NCI-H146 treated with DMSO at 0.1 percent for 48 hours (cell line): ENCODE results near the gene PARVB.

ENCODE experiments used
- DNase-seq: peaks from one replicate; lab custom pipeline; 2025; ENCODE audit not compliant: unreplicated experiment; lab: John Stamatoyannopoulos, UW

Gene PARVB

DNA sequence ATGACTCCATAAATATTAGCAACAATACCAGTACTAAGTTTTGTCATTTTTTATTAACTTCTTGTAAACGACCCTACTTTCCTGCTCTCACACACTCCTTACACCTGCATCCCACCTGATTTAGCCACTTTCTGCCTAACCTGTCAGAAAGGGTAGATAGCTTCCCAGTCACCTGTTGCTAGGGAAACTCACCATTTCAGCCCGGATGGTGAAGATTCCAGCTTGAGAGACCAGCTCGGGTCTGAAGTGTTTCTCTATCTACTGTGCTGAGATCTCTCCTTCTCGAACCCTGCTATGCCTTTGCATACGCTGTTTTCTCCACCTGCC is 156.6 kb downstream of the PARVB start, which contains the start of gene PARVG:
Gene PARVG, plus strand, starts transcription at position 220 of the 327 bp plus-strand sequence. CDS start 2,405 bp downstream, outside the sequence.
- DNase-seq, result no peak

DNA sequence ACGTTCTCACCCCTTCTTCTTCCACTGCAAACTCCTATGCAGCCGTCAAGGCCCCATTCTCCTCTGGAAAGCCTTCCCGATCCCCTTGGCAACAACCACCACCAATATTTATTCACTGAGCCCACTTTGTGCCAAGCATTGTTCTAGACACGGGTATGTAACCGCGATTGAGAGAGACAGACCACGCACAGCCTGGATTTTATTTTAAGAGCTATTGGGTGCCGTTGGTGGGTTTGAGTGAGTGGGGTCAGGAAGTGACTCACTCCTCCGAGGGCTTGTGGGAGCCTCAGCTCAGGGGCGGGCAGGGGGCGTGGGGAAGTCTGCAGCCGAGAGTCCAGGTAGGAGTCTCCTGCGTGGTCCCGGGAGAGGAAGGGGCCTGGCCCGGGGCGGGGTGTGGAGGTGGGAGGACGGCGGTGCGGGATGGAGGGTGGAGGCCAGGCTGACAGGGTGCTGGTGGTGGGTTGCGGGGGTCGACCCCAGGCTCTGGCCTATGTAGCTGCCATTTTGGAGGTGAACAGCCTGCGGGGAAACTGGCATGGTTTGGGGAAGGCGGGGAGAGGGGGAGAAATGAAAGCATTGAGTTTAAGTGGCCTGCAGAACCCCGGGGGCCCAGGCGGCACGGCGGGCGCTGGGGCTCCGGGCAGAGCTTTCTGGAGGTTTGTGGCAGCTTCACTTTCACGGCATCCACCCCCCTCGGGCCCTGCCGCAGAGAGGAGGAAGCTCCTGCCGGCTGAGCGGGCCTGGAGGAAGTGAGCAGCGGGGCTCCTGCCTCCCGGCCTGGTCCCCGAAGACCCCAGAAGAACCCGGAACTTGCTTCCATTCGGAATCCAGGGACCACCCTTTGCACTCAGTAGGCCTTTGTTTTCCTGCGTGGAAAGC is 157.2 kb downstream of the PARVB start:
- DNase-seq, result no peak

- DNase-seq, result no peak
Observed at GRCh38 chr22:44181912-44182587, 157.9 kb downstream of the PARVB start.

DNA sequence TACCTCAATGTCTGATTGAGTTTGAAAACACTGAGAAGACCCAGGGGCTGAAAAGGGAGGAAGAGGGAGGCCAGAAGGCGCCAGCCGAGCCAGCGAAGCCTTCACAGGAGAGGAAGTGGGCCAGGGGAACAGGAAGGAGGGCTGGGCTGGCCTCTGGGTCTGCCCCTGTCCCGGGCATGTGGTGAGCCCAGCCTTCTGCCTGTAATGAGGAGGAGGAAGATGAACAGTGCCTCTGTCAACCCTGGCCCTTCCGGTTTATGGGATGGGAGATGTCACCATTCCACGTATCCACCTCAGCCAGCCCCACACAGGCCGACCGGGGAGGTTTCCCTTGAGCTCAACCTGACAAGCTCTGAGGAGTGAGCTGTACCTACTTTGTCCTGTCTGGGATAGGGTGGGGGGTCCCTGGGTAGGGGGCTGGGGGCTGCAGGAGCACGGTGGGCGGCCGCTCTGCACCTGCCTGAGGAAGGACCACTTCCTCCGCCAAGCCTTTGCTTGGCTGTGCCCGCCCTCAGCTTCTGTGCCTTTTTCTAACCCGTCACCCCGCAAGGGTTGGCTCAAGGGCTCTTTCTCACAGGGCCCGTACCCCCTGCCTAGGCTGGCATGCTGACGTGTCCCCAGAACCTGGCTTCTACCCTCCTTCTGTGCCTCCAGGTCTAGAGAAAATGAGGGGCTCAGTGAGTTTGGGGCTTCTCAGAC is 158.6 kb downstream of the PARVB start:
- DNase-seq, result no peak

GRCh38 chr22:44183287-44183588 is 159.1 kb downstream of the PARVB start:
- no peak for DNase-seq

- DNase-seq, result no peak
Observed at GRCh38 chr22:44184006-44184405, 159.9 kb downstream of the PARVB start.

GRCh38 chr22:44185237-44186120 is 161.4 kb downstream of the PARVB start:
- DNase-seq, result no peak

DNA sequence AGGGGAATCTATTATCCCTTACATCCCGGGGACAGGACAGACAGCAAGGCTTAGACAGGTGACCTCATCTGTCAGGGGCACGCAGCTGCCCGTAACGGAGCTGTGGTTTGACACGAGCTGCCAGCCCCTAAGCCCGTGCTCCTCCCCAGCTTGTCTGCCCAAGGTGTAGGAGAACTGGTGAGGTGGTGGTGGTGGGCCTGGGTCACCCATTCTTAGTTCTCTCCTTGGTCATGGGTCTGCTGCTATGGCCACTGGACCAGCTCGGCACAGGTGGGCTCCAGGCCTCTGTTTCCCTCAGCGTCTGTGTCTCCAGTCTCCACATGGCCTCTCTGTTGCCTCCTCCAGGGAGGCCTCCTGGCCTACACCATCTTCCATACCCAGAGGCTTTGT is 162.0 kb downstream of the PARVB start:
- DNase-seq, result no peak

- no peak for DNase-seq
Observed at GRCh38 chr22:44186737-44187136, 162.6 kb downstream of the PARVB start.

DNA sequence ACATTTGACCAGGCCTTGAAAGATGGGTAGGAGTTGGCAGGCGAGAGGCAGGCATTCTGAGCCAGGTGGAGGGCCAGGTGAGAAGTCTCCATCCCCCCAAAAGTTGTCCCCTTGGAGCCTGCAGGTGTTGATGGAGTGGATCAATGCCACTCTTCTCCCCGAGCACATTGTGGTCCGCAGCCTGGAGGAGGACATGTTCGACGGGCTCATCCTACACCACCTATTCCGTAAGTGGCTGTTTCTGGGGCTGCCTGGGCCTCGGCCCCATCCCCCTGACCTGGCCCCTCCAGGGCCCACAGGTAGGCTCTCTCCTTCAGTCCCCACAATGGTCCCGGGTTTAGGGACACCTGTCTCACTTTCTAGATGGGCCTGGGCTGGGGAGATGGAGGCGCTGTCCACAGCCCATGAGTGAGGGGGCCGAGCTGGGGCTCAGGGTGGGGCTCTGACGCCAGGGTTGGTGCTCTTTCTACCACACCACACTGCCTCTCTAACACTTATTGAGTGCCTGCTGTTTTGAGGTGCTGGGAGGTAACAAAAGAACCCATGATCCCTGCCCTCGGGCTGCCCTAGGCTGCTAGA is 163.6 kb downstream of the PARVB start:
- no peak for DNase-seq

DNA sequence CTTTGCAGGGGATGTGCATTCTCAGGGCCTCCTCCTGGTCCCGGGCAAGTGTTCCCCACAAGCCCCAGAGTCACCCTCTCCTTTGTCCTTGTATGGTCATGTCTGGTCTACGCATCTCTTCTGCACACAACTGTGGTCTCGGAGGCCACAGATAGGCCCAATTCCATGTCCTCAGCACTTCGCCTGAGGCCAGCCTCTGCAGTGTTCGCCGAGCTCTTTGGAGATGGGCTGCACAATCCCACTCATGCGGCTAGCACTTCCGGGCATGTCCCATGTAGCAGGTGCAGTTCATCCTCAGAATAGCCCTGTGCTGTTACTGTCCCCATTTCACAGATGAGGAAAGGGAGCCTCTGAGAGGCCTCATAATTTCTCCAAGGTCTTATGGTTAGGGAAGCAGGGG is 164.2 kb downstream of the PARVB start:
- DNase-seq, result no peak

DNA sequence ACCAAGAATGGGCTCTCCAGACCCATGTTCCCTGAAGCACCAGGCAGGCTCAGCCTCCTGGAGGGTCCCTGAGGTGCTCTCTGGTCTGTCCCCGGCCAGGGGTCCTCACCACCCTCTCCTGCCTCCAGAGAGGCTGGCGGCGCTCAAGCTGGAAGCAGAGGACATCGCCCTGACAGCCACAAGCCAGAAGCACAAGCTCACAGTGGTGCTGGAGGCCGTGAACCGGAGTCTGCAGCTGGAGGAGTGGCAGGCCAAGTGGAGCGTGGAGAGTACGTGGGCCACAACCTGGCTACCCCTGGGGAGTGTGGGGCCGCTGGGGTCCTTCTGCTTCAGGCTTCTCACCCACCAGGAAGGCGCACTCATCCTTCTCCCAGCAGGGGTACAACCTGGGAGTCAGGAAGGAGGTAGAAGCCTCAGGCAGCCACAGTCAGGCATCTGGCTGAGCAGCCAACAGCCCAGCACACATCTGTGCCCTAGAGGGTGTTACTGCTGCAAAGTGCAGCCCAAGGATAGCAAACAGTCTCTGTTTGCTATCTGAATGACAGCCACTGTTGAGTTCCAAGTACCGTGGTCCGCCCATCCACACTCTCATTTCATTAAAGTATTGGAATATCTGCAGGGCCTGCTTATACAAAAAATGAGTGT is 165.0 kb downstream of the PARVB start:
- DNase-seq, result no peak

GRCh38 chr22:44190381-44190976 is 166.4 kb downstream of the PARVB start:
- no peak for DNase-seq

DNA sequence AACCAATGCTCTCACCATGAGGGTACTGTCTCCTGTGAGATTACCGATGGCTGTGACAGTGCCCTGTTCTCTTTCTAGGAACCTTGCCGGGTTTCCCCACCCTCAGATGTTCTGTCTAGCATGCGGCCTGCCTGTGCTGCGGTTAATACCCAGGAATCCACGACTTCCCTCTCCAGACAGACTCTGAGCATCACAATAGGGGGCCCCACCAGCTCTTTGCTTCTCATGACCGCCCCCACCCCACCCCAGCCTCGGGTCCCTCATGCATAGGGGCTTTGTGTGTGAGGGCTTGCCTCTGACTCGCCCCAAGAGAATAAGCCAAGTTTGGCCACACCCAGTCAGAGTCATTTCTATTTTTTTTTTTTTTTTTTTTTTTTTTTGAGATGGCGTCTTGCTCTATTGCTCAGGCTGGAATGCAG is 166.9 kb downstream of the PARVB start:
- DNase-seq, result no peak

DNA sequence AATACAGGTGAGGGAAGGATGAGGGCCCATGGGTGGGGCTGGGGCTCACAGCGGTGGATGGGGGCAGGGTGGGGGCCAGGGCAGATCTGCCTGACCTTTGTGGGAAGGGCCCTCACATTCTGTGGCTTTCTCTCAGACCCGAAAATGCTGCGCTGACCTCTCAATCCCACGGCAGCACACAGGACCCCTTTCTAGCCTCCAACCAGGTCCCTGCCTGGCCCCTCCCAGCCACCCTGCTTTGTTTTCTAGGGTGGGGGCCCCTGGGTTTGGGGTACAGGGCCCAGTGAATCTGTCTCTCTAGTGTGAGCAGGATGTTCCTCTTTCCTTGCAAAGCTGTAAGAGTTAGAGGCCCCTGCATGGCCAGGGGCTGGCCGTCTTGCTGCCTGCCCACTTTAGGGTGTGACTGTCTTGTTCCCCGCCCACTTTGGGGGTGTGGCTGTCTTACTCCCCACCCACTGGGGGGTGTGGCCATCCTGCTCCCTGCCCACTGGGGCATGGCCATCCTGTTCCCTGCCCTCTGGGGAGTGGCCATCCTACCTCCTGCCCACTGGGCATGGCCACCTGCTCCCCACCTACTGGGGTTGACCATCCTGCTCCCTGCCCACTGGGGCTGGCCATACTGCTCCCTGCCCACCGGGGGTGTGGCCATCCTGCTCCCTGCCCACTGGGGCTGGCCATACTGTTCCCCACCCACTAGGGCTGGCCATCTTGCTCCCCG is 168.2 kb downstream of the PARVB start:
- no peak for DNase-seq

DNA sequence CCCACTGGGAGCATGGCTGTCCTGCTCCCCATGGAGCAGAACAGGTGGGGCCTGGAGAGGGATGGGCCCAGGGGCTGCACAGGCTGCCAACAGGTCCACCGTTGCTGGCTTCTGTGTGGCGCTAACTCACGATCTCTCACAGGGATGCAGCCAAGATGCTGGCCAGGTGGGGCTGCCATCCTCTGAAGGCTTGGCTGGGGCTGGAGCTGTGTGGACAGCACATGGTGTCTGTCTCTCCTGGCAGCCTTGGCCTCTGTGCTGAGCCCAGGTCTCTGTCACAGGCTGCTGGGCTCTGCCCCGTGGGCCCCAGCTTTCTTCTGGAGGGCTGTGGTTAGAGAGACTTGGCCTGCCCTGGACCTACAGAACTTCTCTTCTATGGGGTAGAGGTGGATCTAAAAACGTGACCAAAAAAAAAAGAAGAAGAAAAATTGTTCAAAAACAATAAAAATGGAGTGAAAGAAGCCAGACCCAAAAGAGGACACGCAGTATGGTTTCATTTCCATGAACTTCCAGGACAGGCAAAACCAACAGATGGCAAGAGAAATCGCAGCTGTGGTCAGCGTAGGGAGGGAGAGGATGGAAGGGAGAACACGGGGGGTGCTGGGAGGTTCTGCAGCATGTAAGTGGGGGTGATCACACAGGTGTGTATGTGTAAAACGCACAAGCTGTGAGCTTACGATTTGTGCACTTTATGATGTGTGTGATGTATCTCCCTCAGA is 168.9 kb downstream of the PARVB start:
- no peak for DNase-seq

DNA sequence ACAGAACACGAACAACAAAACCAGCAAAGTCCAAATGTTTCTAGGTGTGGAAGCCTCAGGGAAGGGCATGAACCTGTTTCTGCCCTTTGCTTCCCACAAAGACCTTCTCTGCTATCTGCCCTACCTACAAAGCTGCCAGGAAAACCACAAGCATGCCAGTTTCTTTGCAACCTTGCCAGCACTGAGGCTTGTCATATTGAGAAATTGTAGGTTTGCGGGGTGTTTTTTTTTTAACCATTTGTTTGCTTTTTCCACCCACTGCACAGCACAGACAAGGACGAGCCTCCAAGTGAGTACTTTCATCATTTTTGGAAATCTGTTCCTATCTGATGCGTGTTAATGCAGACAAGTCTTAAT is 169.4 kb downstream of the PARVB start:
- DNase-seq, result no peak

- DNase-seq, result no peak
Observed at GRCh38 chr22:44194569-44194968, 170.5 kb downstream of the PARVB start.
